ENCODE data around the gene KLK8.

The KLK8 gene

DNA sequence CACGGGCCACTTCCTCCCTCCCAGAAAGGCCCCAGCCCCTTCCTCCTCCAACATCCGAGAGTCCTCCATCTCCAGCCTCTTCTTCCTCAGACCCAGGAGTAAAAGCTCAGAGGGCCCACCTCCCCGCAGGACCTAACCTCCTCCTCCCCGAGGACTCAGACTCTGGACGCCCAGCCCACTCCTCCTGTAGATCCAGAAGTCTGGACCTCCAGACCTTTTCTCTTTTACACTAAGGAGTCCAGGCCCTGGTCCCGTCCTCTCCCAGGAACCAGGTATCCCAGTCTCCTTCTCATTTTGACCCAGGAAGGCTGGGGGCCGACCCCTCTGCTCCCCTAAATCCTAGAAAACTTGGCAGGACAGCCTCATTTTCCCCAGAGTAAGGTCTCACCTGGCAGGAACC is 1.9 kb upstream of the KLK8 start:
- TF ChIP-seq, protein P1, sequence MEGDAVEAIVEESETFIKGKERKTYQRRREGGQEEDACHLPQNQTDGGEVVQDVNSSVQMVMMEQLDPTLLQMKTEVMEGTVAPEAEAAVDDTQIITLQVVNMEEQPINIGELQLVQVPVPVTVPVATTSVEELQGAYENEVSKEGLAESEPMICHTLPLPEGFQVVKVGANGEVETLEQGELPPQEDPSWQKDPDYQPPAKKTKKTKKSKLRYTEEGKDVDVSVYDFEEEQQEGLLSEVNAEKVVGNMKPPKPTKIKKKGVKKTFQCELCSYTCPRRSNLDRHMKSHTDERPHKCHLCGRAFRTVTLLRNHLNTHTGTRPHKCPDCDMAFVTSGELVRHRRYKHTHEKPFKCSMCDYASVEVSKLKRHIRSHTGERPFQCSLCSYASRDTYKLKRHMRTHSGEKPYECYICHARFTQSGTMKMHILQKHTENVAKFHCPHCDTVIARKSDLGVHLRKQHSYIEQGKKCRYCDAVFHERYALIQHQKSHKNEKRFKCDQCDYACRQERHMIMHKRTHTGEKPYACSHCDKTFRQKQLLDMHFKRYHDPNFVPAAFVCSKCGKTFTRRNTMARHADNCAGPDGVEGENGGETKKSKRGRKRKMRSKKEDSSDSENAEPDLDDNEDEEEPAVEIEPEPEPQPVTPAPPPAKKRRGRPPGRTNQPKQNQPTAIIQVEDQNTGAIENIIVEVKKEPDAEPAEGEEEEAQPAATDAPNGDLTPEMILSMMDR (IDR thresholded peaks at IDR 0.05): no peak
- H3K4me1 ChIP-seq (ENCODE audit: control insufficient read depth in 1 of 2, insufficient read depth in 1 of 2, low read depth in 1 of 2, low read length in 1 of 2): no peaks in the 10 kb centered on the region
- peaks cover 35% of the 10 kb centered on the region for H3K27me3 ChIP-seq
- no peaks in the 10 kb centered on the region for H3K36me3 ChIP-seq
- H3K27ac ChIP-seq: no peak overlapping the region
- no peaks in the 10 kb centered on the region for H3K9me3 ChIP-seq
- no peak overlapping the region for H3K4me3 ChIP-seq (ENCODE audit: low read depth in 1 of 2, low read length in 1 of 2)

DNA sequence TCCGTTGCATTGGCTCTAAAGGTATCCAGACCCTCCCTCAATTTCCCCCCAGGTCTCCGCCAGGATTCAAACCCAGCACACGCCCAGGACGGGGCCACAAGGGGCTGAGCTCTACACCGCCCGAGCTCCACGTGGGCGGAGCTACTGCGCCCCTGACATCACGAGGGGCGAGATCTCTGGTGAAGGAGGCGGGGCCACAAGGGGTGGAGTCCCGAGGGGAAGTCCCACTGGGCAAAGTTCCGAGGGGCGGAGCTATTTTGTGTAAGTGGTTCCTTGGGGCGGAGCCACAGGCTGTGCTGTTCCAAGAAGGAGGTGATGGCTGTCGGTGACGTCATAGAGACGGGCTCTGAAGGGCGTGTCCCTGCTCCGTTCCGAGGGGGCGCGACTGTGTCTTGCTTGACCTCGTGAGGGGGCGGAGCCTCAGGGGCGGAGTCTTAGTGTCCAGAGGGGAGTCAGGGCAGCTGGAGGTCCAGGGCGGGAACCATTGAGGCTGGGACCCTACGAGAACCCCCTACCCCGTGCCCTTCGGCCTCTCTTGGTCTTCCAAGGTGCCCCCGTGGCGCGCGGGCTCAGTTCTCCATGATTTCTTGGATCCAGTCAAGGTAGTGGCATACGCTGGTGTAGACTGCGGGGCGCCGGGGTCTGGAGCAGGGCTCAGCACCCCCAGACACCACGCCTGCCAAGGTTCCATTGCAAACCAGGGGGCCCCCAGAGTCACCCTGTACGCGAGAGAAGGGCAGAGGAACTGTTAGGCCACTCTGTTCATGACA is 1.3 kb upstream of the KLK8 start:
- no peak overlapping the region for H3K4me3 ChIP-seq (ENCODE audit: low read depth in 1 of 2, low read length in 1 of 2)
- no peaks in the 10 kb centered on the region for H3K36me3 ChIP-seq
- TF ChIP-seq, protein P1 (IDR thresholded peaks at IDR 0.05): no peak
- no peaks in the 10 kb centered on the region for H3K4me1 ChIP-seq (ENCODE audit: control insufficient read depth in 1 of 2, insufficient read depth in 1 of 2, low read depth in 1 of 2, low read length in 1 of 2)
- no peak overlapping the region for H3K27ac ChIP-seq
- no peaks in the 10 kb centered on the region for H3K9me3 ChIP-seq
- H3K27me3 ChIP-seq: peaks cover 35% of the 10 kb centered on the region

DNA sequence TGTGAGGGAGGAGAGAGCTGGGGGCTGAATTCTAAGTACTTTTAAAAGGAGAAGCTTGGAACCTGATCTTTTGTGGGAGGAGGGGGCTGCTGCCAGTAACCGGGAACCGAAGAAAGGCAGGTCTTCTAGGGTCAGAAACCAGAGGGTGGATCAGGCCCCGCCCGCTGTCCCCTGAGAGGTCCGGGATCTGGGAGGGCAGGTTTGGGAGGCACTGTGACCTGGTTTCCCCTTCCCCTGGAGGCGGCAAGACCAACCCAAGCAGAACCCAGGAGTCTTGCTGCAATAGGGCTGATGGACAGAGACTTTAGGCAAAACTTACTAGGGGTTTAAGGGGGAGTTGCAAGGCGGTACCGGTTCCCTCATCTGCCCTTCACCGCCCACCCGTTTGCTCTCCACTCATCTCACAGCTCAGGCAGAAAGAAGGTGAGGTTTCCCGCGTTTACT is 707 bp upstream of the KLK8 start:
- TF ChIP-seq, protein P1 (IDR thresholded peaks at IDR 0.05): no peak
- no peaks in the 10 kb centered on the region for H3K4me1 ChIP-seq (ENCODE audit: control insufficient read depth in 1 of 2, insufficient read depth in 1 of 2, low read depth in 1 of 2, low read length in 1 of 2)
- no peaks in the 10 kb centered on the region for H3K9me3 ChIP-seq
- H3K27ac ChIP-seq: no peak overlapping the region
- no peaks in the 10 kb centered on the region for H3K36me3 ChIP-seq
- no peak overlapping the region for H3K4me3 ChIP-seq (ENCODE audit: low read depth in 1 of 2, low read length in 1 of 2)
- H3K27me3 ChIP-seq: peaks cover 31% of the 10 kb centered on the region

DNA sequence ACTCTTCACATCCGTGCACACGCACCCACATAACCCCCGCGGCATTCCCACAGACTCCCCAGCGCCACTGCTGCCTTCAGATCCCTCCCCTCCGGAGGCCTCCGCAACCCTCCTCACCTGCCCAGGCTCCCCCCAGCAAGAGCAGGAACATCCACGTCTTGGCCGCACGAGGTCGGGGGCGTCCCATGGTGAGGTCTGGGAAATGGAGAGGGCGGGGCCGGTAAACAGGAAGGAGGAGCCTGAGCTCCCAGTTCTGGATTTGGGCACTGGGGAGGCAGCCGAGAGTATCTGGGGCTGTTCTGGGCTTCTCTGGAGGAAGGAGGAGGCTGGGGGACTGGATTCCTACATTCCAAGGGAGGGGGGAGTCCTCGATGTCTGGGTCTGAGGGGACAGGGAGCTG is 423 bp downstream of the KLK8 start:
- Histone ChIP-seq H3K36me3 (no peaks in the 10 kb centered on the region), H3K9me3 (no peaks in the 10 kb centered on the region), H3K4me3 (ENCODE audit: low read depth in 1 of 2, low read length in 1 of 2) (no peak overlapping the region), H3K4me1 (ENCODE audit: control insufficient read depth in 1 of 2, insufficient read depth in 1 of 2, low read depth in 1 of 2, low read length in 1 of 2) (no peaks in the 10 kb centered on the region), H3K27me3 (peaks cover 31% of the 10 kb centered on the region), H3K27ac (no peak overlapping the region)
- TF ChIP-seq, protein P1 (IDR thresholded peaks at IDR 0.05): no peak

DNA sequence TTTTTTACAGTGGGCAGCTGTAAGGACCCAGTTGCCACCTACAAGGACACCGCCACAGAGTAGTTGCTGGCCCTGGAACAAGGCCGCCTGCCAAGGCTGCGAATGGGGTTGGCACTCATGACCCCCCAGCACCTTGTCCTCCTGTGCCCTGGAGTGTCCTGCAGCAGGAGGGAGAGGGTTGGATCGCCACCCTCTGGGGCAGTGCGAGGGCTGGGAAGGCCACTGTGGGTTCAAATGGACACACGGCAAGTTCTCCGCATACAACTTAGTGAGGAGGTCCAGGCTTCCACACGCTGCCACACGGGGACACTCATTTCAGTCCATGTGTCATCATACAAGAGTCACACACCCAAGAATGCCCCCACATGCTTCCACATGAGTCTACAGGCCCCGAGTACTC is 978 bp downstream of the KLK8 start:
- no peaks in the 10 kb centered on the region for H3K4me1 ChIP-seq (ENCODE audit: control insufficient read depth in 1 of 2, insufficient read depth in 1 of 2, low read depth in 1 of 2, low read length in 1 of 2)
- no peak overlapping the region for H3K27ac ChIP-seq
- no peaks in the 10 kb centered on the region for H3K9me3 ChIP-seq
- H3K36me3 ChIP-seq: no peaks in the 10 kb centered on the region
- H3K27me3 ChIP-seq: peaks cover 31% of the 10 kb centered on the region
- TF ChIP-seq, protein P1 (IDR thresholded peaks at IDR 0.05): no peak
- no peak overlapping the region for H3K4me3 ChIP-seq (ENCODE audit: low read depth in 1 of 2, low read length in 1 of 2)

Measured in neutrophil (primary cell).